K562 (cell line): Measurements from ENCODE around the gene RCBTB1. TPM values are rescaled to one million over a fixed set of nuclear protein-coding genes. Genes with fewer than 3 reads are reported as not detected.

Experiments
- ATAC-seq: fragments of 200-7000 bp; cut with Tn5 transposase; 3 replicates; pipeline ENCODE4 v1.9.1; 2020; ENCODE audit warnings: moderate library complexity
- BruUV-seq: library from RNA; stranded (reverse); fragments of 400-500 nt; replicated peaks from 2 replicates; lab custom pipeline; 2021; lab: Mats Ljungman, UMichigan
- CTCF ChIA-PET: fragments of 300-600 bp; formaldehyde crosslinking; extraction: SDS; loops from one replicate; lab custom pipeline; 2021; ENCODE audit warnings: low intra/inter-chr PET ratio; lab: Yijun Ruan, JAX
- POLR2A ChIA-PET: fragments of 300-600, 350-650 bp; sonication (Branson Sonifier 250); formaldehyde crosslinking; extraction: SDS; loops from one replicate; lab custom pipeline; 2021; ENCODE audit warnings: antibody characterized with exemption, inconsistent platforms; lab: Yijun Ruan, JAX
- DNase-seq, 4 experiments: peaks; one replicate each; pipeline versions ENCODE4 v3.0.0 to v3.0.0-alpha.2; 2011 to 2018; ENCODE audit warnings: low spot score in 3 of 4, mixed read lengths in 3 of 4; ENCODE audit errors: extremely low read depth in 1 of 4
- FAIRE-seq: peaks from 2 replicates; lab custom pipeline; 2011; peaks lifted over from hg19 to GRCh38; lab: Jason Lieb, UNC
- H2AFZ ChIP-seq: 2 replicates; pipeline ENCODE4 v1.6.0; 2011; ENCODE audit warnings: low read depth, low read length, control low read depth, inconsistent platforms
- H3K27ac ChIP-seq: fragments of 200-600 bp; 3 replicates; pipeline ENCODE4 v1.8.0; 2011; ENCODE audit warnings: low read depth, mild to moderate bottlenecking, control low read depth, inconsistent platforms, low read length, moderate library complexity, mixed read lengths; ENCODE audit errors: extremely low read depth
- H3K27me3 ChIP-seq, 2 experiments: fragments of 300-600 bp in 1 of 2; 2 replicates in 1 of 2; 3 replicates in 1 of 2; pipeline versions ENCODE4 v1.6.0 to v1.8.0; 2011; ENCODE audit warnings: inconsistent platforms in 2 of 2, low read length in 2 of 2, mild to moderate bottlenecking in 1 of 2, mixed read lengths in 1 of 2, moderate library complexity in 1 of 2; ENCODE audit not compliant: control insufficient read depth in 2 of 2, insufficient read depth in 2 of 2
- H3K36me3 ChIP-seq: fragments of 300-600 bp; 3 replicates; pipeline ENCODE4 v1.8.0; 2011; ENCODE audit warnings: mild to moderate bottlenecking, low read length, inconsistent platforms; ENCODE audit not compliant: control insufficient read depth, insufficient read depth
- H3K4me1 ChIP-seq, 2 experiments: fragments of 200-600 bp in 1 of 2; replicated peaks in 1 of 2; 2 replicates in 1 of 2; 3 replicates in 1 of 2; pipeline versions ENCODE4 v1.5.1 to v1.8.0; 2011; ENCODE audit warnings: inconsistent platforms in 2 of 2, low read length in 2 of 2, mild to moderate bottlenecking in 1 of 2, mixed read lengths in 1 of 2, moderate library complexity in 1 of 2; ENCODE audit not compliant: control insufficient read depth in 2 of 2, insufficient read depth in 2 of 2
- H3K4me2 ChIP-seq: 2 replicates; pipeline ENCODE4 v1.6.1; 2011; ENCODE audit warnings: low read length, control low read depth, inconsistent platforms, mixed read lengths; ENCODE audit not compliant: insufficient read depth
- H3K4me3 ChIP-seq: fragments of 200-600 bp; sonication (generic), shearing (Covaris generic); 2 replicates; pipeline ENCODE4 v1.5.1; 2016; ENCODE audit warnings: control low read depth, inconsistent platforms
- H3K79me2 ChIP-seq: fragments of 200-600 bp; 3 replicates; pipeline ENCODE4 v1.8.0; 2011; ENCODE audit warnings: low read length, inconsistent platforms; ENCODE audit not compliant: control insufficient read depth, insufficient read depth
- H3K9ac ChIP-seq, 2 experiments: 2 replicates each; pipeline versions ENCODE4 v1.6.0 to v1.6.1; 2011; ENCODE audit warnings: low read depth in 2 of 2, low read length in 2 of 2, control low read depth in 1 of 2, inconsistent platforms in 1 of 2, mild to moderate bottlenecking in 1 of 2, mixed read lengths in 1 of 2; ENCODE audit not compliant: insufficient read depth in 1 of 2
- H3K9me1 ChIP-seq: one replicate; pipeline ENCODE4 v1.6.0; 2011; ENCODE audit warnings: inconsistent platforms, mild to moderate bottlenecking, low read length, moderate library complexity; ENCODE audit not compliant: control insufficient read depth, insufficient read depth
- H3K9me3 ChIP-seq: replicated peaks from 2 replicates; pipeline ENCODE4 v1.5.1; 2011; ENCODE audit warnings: low read depth, low read length, inconsistent platforms; ENCODE audit not compliant: control insufficient read depth, insufficient read depth
- H4K20me1 ChIP-seq: replicated peaks from 2 replicates; pipeline ENCODE4 v1.6.1; 2011; ENCODE audit warnings: low read length, inconsistent platforms, mixed read lengths; ENCODE audit not compliant: control insufficient read depth, insufficient read depth
- CTBP1 ChIP-seq: fragments of 450-650 bp; IDR thresholded peaks from 2 replicates; pipeline ENCODE4 v1.6.1; 2016; ENCODE audit warnings: borderline replicate concordance
- CXXC5 ChIP-seq: fragments of 250-450 bp; sonication (Bioruptor Pico); IDR thresholded peaks from 2 replicates; pipeline ENCODE4 v1.8.0; 2022; ENCODE audit warnings: inconsistent platforms, mild to moderate bottlenecking, moderate library complexity
- ETV6 ChIP-seq, 3 experiments: fragments of 150-350 bp in 1 of 3; sonication (generic) in 1 of 3; formaldehyde crosslinking in 1 of 3; IDR thresholded peaks; 2 replicates each; pipeline versions ENCODE4 v1.6.1 to v1.8.0; 2014 to 2022; ENCODE audit warnings: borderline replicate concordance in 2 of 3, low read depth in 2 of 3, antibody characterized with exemption in 1 of 3, low read length in 1 of 3, mild to moderate bottlenecking in 1 of 3, missing genetic modification reagents in 1 of 3
- L3MBTL2 ChIP-seq: fragments of 450-650 bp; IDR thresholded peaks from 2 replicates; pipeline ENCODE4 v1.6.1; 2016; ENCODE audit warnings: mild to moderate bottlenecking, moderate library complexity
- MECOM ChIP-seq: fragments of 250-450 bp; sonication (Bioruptor Pico); IDR thresholded peaks from 2 replicates; pipeline ENCODE4 v1.8.0; 2022; ENCODE audit warnings: inconsistent platforms
- NRF1 ChIP-seq, 2 experiments: fragments of 450-650 bp; IDR thresholded peaks in 1 of 2; conservative IDR thresholded peaks in 1 of 2; 2 replicates each; pipeline ENCODE4 v1.6.1; 2014; ENCODE audit warnings: mild to moderate bottlenecking in 2 of 2
- RBM14 ChIP-seq: fragments of 200-400 bp; formaldehyde crosslinking; IDR thresholded peaks from 2 replicates; pipeline ENCODE4 v1.6.1; 2018; ENCODE audit warnings: low read depth, mild to moderate bottlenecking, low read length, moderate library complexity, borderline replicate concordance; ENCODE audit not compliant: insufficient read depth
- SPI1 ChIP-seq: IDR thresholded peaks from 2 replicates; pipeline ENCODE4 v1.6.1; 2011; ENCODE audit warnings: low read depth, low read length, control low read depth, borderline replicate concordance
- TAL1 ChIP-seq: fragments of 450-650 bp; IDR thresholded peaks from 2 replicates; pipeline ENCODE4 v1.6.1; 2016; ENCODE audit warnings: mild to moderate bottlenecking
- TFAP4 ChIP-seq: sonication (generic); formaldehyde crosslinking; IDR thresholded peaks from 2 replicates; pipeline ENCODE4 v1.8.0; 2022; ENCODE audit warnings: missing genetic modification reagents, mild to moderate bottlenecking, moderate library complexity, borderline replicate concordance
- U2AF2 ChIP-seq: fragments of 200-400 bp; formaldehyde crosslinking; optimal IDR thresholded peaks from 2 replicates; pipeline ENCODE3; 2017; ENCODE audit warnings: low read depth, mild to moderate bottlenecking, low read length
- VEZF1 ChIP-seq: fragments of 200-800 bp; sonication (Bioruptor generic); IDR thresholded peaks from 2 replicates; pipeline ENCODE4 v1.6.1; 2017; ENCODE audit warnings: missing genetic modification characterization, missing compliant biosample characterization
- ZFP36 ChIP-seq: fragments of 150-350 bp; IDR thresholded peaks from 2 replicates; pipeline ENCODE4 v1.6.1; 2018; ENCODE audit warnings: low read length, low read depth; ENCODE audit not compliant: partially characterized antibody
- ZNF41 ChIP-seq: fragments of 250-450 bp; sonication (Bioruptor Pico); conservative IDR thresholded peaks from 2 replicates; pipeline ENCODE4 v1.4.0; 2020; ENCODE audit warnings: mild to moderate bottlenecking
- WGBS: fragments of 100-300 bp; shearing (Covaris generic); methylation state at CpG from one replicate; pipeline ENCODE4 v1.1.6; 2016; ENCODE audit warnings: low coverage, mixed read lengths; ENCODE audit not compliant: insufficient coverage; ENCODE audit errors: missing lambda C conversion rate; 5-methylcytosine and 5-hydroxymethylcytosine counted together
- in situ Hi-C: fragments of 300-500 bp; cut with MboI; formaldehyde crosslinking; loops from 4 replicates; pipeline ENCODE4 v1.15.0; 2018; ENCODE audit warnings: inconsistent platforms, mixed read lengths
- intact Hi-C: fragments of 100-400 bp; cut with micrococcal nuclease; formaldehyde crosslinking; loops from 2 replicates; pipeline ENCODE4 v1.14.2; 2022
- polyA plus RNA-seq, 8 experiments: library from polyadenylated mRNA; depleted of rRNA in 4 of 8; stranded (reverse) in 5 of 8; unstranded in 3 of 8; fragments of >200 nt; fragmentation: Nextera tagmentation in 2 of 8; fragmentation: Illumina TruSeq in 1 of 8; extraction: Ambion mirVana in 2 of 8; extraction: Trizol in 1 of 8; gene quantifications; 2 replicates each; pipeline versions ENCODE4 v1.2.1 to v1.2.3, GENCODE V29; 2011 to 2014; ENCODE audit warnings: inconsistent platforms in 1 of 8, missing spikeins in 1 of 8
- total RNA-seq, 7 experiments: library from RNA; depleted of rRNA in 6 of 7; stranded (reverse); fragments of >200 nt in 6 of 7; fragmentation: Illumina TruSeq in 2 of 7; extraction: Trizol in 2 of 7; gene quantifications; 2 replicates each; pipeline versions ENCODE4 v1.2.1 to v1.2.3, GENCODE V29; 2011 to 2021; ENCODE audit warnings: low replicate concordance in 1 of 7

The RCBTB1 gene
- total and polyA plus RNA-seq, 9 of the 15 experiments (the other 6 are each of a cell fraction or from before 2014, with no cell fraction given): 4.0 to 11.3 (median 8.4) TPM

GRCh38 chr13:49627831-49628652 lies 42.7 kb upstream of the RCBTB1 start, which contains the start of gene ARL11:
Gene ARL11 (plus strand): TSS chr13:49628507. CDS start chr13:49630448, 1,941 bp downstream.
- peak; percentile 47 to 75 (median 54) for DNase-seq
- ATAC-seq: peak; percentile 92
- H3K79me2 ChIP-seq: no peaks in the 10 kb centered on the region
- peak; percentile 70 for FAIRE-seq
- WGBS: 55% methylated on average over 13 of the region's 17 CpGs
- intact Hi-C loops (no loop called here), in situ Hi-C loops (no loop called here)
- peak within 1 kb of the TSS; percentile 94 for H2AFZ ChIP-seq
- no peaks in the 10 kb centered on the region for H3K36me3 ChIP-seq
- CTCF ChIA-PET: no interaction called here
- no peaks in the 10 kb centered on the region for H3K9me3 ChIP-seq
- peak within 1 kb of the TSS; percentile 23; the same call in 1 of the 2 replicates for H3K4me3 ChIP-seq
- peak within 1 kb of the TSS; percentile 72 for H3K4me2 ChIP-seq
- no peaks in the 10 kb centered on the region for H4K20me1 ChIP-seq
- H3K9me1 ChIP-seq: no peaks in the 10 kb centered on the region
- H3K4me1 ChIP-seq: peaks cover 12 to 21% of the 10 kb centered on the region in 2 experiments; a peak in 4 of 5 replicates
- POLR2A ChIA-PET: interaction anchor here (0.6 to 1.5 kb wide), 4 partner anchors 13 to 1379 kb away, joined by 3 to 5 read pairs (median 4); no protein-coding TSS in a partner anchor
- H3K9ac ChIP-seq: peak within 1 kb of the TSS in 1 of 2 experiments; percentile 79; a peak in 2 of 4 replicates
- BruUV-seq: no TSS peak
- H3K27me3 ChIP-seq: no peaks in the 10 kb centered on the region
- H3K27ac ChIP-seq: no peak within 1 kb of the TSS; the same call in 2 of the 3 replicates
- peak; percentile 48; the same call in 1 of the 2 replicates for TF ChIP-seq L3MBTL2
- TF ChIP-seq ZNF41 (CRISPR knock-in tag): no peak
- no peak for TF ChIP-seq MECOM
- peak; percentile 14 to 34; a peak in 1 of 4 replicates for TF ChIP-seq NRF1 (conservative IDR thresholded peaks at IDR 0.05 in 1 of 2, IDR thresholded peaks at IDR 0.05 in 1 of 2)
- peak; percentile 60; the same call in 1 of the 2 replicates for TF ChIP-seq SPI1
- peak; percentile 63; the same call in 1 of the 2 replicates for TF ChIP-seq TFAP4 (CRISPR knock-in tag)
- peak; percentile 41 for TF ChIP-seq ZFP36
- TF ChIP-seq CXXC5 (CRISPR knock-in tag): 0 out of 2 replicates have a peak, but pooled peaks have one; percentile 16
- TF ChIP-seq CTBP1: peak; percentile 62; the same call in 1 of the 2 replicates
- no peak for TF ChIP-seq RBM14
- TF ChIP-seq VEZF1: 0 out of 2 replicates have a peak, but pooled peaks have one; percentile 28
- TF ChIP-seq ETV6 (IDR thresholded peaks at IDR 0.05; ENCODE audit: borderline replicate concordance in 1 of 2, low read depth in 2 of 2, low read length in 1 of 2): peak in 1 of 2 experiments; percentile 63; a peak in 1 of 4 replicates
- no peak for TF ChIP-seq ETV6 (CRISPR knock-in tag; IDR thresholded peaks at IDR 0.05; ENCODE audit: borderline replicate concordance)
- TF ChIP-seq U2AF2: no peak
- no peak for TF ChIP-seq TAL1
